Measurements from ENCODE around the gene SNX9.

- TF ChIP-seq, protein P1, sequence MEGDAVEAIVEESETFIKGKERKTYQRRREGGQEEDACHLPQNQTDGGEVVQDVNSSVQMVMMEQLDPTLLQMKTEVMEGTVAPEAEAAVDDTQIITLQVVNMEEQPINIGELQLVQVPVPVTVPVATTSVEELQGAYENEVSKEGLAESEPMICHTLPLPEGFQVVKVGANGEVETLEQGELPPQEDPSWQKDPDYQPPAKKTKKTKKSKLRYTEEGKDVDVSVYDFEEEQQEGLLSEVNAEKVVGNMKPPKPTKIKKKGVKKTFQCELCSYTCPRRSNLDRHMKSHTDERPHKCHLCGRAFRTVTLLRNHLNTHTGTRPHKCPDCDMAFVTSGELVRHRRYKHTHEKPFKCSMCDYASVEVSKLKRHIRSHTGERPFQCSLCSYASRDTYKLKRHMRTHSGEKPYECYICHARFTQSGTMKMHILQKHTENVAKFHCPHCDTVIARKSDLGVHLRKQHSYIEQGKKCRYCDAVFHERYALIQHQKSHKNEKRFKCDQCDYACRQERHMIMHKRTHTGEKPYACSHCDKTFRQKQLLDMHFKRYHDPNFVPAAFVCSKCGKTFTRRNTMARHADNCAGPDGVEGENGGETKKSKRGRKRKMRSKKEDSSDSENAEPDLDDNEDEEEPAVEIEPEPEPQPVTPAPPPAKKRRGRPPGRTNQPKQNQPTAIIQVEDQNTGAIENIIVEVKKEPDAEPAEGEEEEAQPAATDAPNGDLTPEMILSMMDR (IDR thresholded peaks at IDR 0.05): no peak
- TF ChIP-seq EZH2 (IDR thresholded peaks at IDR 0.05; ENCODE audit: borderline replicate concordance, insufficient read depth, low read depth, low read length, poor library complexity, severe bottlenecking): no peak
Observed at GRCh38 chr6:157804448-157805327, 18.4 kb upstream of the SNX9 start.

Data from B cell (primary cell).